Mammary epithelial cell (primary cell): ENCODE data around the gene HMGN4.

ENCODE experiments used
- CTCF ChIP-seq, 2 donors: IDR thresholded peaks in 1 of 2; conservative IDR thresholded peaks in 1 of 2; 2 replicates each; pipeline ENCODE4 v1.5.1; 2011 to 2012; ENCODE audit warnings: inconsistent platforms in 2 of 2, low read length in 2 of 2, mild to moderate bottlenecking in 2 of 2, control low read depth in 1 of 2, low read depth in 1 of 2; ENCODE audit not compliant: insufficient read depth in 1 of 2; ENCODE audit errors: extremely low read depth in 1 of 2
- EZH2 ChIP-seq: IDR thresholded peaks from 2 replicates; pipeline ENCODE4 v1.6.1; 2012; ENCODE audit warnings: low read length, inconsistent platforms, borderline replicate concordance

DNA sequence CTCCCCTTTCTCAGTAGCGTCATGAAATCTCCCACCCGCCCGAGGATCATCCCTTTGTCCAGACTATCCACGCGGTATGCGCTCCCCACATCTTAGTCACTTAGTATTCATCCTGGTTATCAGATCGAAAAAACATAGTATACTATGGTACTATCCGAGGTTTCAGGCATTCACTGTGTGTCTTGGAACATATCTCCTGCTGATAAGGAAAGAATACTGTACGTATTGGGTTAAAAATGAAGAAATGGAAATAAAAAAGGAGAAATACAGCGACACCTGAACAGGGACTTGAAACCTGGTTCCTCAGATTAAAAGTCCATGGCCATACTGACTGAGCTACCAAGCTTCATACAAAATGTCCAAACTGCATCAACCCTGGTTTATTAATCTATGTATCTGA is 14.0 kb downstream of the HMGN4 start:
- TF ChIP-seq EZH2 (no peak), CTCF (conservative IDR thresholded peaks at IDR 0.05 in 1 of 2, IDR thresholded peaks at IDR 0.05 in 1 of 2; ENCODE audit: extremely low read depth in 1 of 2, insufficient read depth in 1 of 2, low read depth in 1 of 2, low read length in 2 of 2) (no peak)
